Measurements from ENCODE around the gene ZNF385B. TPM values are rescaled to one million over a fixed set of nuclear protein-coding genes. Genes with fewer than 3 reads are reported as not detected.
"Not testable (repeated sequence)": the region's sequence is repeated elsewhere in the genome, so short reads cannot be mapped to it uniquely, and the experiment has no call there.

ZNF385B gene
- not detected in 2 replicates for total RNA-seq (2014; rRNA removed; shearing (Covaris generic))
- polyA plus RNA-seq (2015; cell fraction: cytosol; rRNA removed), result 0.42 and 0.92 TPM in 2 replicates
- not detected in 2 replicates for polyA plus RNA-seq (2015; cell fraction: nucleus; rRNA removed)

DNA sequence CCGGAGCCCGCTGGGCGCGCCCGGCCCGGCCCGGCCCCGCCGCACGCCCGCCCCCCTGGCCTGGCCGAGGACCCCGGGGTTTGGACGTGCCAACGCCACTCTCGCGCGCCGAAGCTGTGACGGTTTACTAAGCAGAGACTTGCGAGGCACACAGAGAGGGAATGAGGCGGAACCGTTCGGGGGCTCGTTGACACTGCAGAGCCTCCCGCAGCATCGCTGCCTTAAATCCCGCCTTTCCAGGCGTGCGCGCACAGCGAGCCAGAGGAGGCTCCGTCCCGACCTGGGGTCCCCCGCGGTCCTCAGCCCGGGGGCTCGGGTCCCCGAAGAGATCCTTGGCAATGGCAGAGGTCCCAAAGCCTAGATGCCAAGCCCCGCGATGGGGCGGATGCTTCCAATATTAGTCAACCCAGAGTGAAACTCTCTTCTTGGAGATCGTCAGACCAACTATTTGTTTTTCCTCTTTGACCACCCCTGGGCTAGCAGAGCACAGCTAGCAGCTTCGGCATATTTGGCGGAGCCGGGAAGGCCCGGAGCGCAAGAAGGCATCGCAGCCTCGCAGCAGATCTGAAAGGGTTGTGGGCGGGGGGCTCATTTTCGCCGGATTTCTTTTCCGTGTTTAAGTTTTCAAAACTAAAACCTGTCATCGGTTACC lies at the start of gene ZNF385B:
Gene ZNF385B (minus strand): TSS at position 197 of the 652 bp plus-strand sequence.
- in situ Hi-C loops (cut with HindIII; ENCODE audit: low pct_unique_long_range_greater_than_20kb, low sequenced_read_pairs), result no loop called here
- no peak for DNase-seq (ENCODE audit: low read depth, low spot score)

DNA sequence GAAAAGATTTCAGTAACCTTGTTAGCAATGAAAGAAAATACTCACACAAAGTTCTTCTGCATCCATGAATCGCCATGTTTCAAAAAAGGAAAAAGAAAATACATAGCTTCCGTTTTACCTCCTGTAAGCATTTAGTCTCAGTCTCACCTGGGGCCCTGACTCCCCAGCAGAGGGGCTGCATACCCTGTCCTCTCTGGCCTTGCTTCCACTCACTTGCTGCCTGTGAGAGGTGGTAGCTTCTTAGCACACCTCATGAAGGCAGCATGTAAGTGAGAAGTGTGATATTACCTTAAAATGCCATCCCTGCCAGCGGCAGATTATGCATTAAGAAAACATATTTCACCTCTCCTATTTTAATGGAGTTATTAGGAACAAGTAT lies 49.3 kb upstream of the ZNF385B start:
- in situ Hi-C loops (cut with HindIII; ENCODE audit: low pct_unique_long_range_greater_than_20kb, low sequenced_read_pairs), result no loop called here
- no peak for DNase-seq (ENCODE audit: low read depth, low spot score)

GRCh38 chr2:179909845-179910734 lies 48.7 kb upstream of the ZNF385B start:
- DNase-seq (ENCODE audit: low read depth, low spot score), result no peak
- in situ Hi-C loops (cut with HindIII; ENCODE audit: low pct_unique_long_range_greater_than_20kb, low sequenced_read_pairs), result no loop called here

GRCh38 chr2:179900655-179901054 lies 39.2 kb upstream of the ZNF385B start:
- DNase-seq (ENCODE audit: low read depth, low spot score), result no peak
- in situ Hi-C loops (cut with HindIII; ENCODE audit: low pct_unique_long_range_greater_than_20kb, low sequenced_read_pairs), result no loop called here

DNA sequence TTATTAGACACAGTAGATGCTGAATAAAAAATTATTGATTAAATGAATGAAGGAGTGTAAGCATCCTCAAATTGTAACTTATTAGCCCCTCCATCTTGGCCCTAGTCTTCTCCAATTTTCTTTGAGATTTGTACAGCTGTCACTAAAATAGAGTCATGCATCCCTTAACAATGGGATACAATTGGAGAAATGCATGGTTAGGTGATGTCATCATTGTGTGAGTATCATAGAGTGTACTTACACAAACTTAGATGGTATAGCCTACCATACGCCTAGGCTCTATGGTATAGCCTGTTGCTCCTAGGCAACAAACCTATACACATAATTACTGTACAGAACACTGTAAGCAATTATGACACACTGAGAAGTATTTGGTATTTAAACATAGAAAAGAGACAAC lies 38.3 kb upstream of the ZNF385B start:
- in situ Hi-C loops (cut with HindIII; ENCODE audit: low pct_unique_long_range_greater_than_20kb, low sequenced_read_pairs), result no loop called here
- DNase-seq (ENCODE audit: low read depth, low spot score), result no peak

DNA sequence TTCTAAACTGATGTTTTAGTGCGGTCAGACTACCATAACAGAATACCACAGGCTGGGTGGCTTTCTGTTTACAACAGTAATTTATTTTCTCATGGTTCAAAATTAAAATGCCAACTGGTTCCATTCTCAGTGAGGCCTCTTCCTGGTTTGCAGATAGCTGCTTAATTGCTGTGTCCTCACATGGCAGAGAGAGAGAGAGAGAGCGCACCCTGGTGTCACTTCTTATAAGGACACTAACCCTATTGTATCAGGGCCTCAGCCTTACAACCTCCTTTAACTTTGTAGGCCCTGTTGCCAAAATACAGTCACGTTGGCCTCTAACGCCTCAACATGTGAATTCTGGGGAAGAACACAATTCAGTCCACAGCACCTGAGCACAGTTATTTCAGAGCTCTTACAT lies 37.5 kb upstream of the ZNF385B start:
- DNase-seq (ENCODE audit: low read depth, low spot score), result peak; percentile 79
- in situ Hi-C loops (cut with HindIII; ENCODE audit: low pct_unique_long_range_greater_than_20kb, low sequenced_read_pairs), result no loop called here

DNA sequence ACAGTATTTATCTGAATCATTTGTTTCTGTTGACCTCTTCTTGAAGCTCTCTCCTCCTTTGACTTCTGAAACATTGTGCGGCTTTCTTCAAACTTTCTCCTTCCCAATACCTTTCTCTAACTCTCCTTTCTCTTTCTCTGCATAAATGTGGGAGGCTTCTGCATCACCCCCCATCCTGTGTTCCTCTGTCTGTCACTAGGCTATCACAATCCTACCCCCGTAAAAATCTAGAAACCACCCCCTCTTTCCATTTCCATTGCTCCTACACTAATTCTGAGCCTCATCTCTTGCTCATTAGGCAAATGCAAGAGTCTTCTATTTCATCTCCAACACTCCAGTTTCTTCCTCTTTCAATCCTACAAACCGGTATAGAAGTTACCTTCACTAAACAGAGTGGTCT lies 32.2 kb upstream of the ZNF385B start:
- DNase-seq (ENCODE audit: low read depth, low spot score), result no peak
- in situ Hi-C loops (cut with HindIII; ENCODE audit: low pct_unique_long_range_greater_than_20kb, low sequenced_read_pairs), result no loop called here

- in situ Hi-C loops (cut with HindIII; ENCODE audit: low pct_unique_long_range_greater_than_20kb, low sequenced_read_pairs), result no loop called here
- no peak for DNase-seq (ENCODE audit: low read depth, low spot score)
Observed at GRCh38 chr2:179891237-179891636, 29.8 kb upstream of the ZNF385B start.

GRCh38 chr2:179890666-179891065 lies 29.3 kb upstream of the ZNF385B start:
- in situ Hi-C loops (cut with HindIII; ENCODE audit: low pct_unique_long_range_greater_than_20kb, low sequenced_read_pairs), result no loop called here
- DNase-seq (ENCODE audit: low read depth, low spot score), result no peak

DNA sequence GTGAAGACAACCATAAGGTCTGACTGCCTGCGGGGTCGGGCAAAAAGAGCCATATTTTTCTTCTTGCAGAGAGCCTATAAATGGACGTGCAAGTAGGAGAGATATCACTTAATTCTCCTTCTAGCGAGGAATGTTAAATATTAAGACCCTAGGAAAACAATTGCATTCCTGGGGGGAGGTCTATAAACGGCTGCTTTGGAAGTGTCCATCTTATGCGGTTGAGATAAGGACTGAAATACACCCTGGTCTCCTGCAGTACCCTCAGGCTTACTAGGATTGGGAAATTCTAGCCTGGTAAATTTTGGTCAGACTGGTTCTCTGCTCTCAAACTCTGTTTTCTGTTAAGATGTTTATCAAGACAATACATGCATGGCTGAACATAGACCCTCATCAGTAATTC lies 27.2 kb upstream of the ZNF385B start:
- DNase-seq (ENCODE audit: low read depth, low spot score); in situ Hi-C loops (cut with HindIII; ENCODE audit: low pct_unique_long_range_greater_than_20kb, low sequenced_read_pairs): not testable (repeated sequence)

DNA sequence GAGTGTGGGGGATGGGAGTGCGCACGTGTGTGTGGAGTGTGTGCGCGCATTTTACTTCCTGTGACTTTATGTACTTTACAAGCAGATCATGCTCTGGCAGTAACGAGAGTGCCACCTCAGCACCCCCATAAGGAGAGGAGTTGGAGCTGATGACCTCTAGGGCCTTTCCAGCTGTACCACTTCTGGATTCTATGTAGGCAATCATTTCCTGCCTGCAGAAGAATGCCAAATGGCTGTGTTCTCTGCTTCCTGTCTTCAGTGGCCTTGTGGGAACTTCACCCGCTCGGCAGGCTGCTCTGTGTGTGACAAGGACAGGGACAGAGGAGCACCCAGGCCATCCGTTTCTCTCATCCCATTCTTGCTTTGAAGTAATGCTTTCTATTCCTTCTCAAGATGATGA lies 22.8 kb upstream of the ZNF385B start:
- in situ Hi-C loops (cut with HindIII; ENCODE audit: low pct_unique_long_range_greater_than_20kb, low sequenced_read_pairs), result no loop called here
- DNase-seq (ENCODE audit: low read depth, low spot score), result no peak

DNA sequence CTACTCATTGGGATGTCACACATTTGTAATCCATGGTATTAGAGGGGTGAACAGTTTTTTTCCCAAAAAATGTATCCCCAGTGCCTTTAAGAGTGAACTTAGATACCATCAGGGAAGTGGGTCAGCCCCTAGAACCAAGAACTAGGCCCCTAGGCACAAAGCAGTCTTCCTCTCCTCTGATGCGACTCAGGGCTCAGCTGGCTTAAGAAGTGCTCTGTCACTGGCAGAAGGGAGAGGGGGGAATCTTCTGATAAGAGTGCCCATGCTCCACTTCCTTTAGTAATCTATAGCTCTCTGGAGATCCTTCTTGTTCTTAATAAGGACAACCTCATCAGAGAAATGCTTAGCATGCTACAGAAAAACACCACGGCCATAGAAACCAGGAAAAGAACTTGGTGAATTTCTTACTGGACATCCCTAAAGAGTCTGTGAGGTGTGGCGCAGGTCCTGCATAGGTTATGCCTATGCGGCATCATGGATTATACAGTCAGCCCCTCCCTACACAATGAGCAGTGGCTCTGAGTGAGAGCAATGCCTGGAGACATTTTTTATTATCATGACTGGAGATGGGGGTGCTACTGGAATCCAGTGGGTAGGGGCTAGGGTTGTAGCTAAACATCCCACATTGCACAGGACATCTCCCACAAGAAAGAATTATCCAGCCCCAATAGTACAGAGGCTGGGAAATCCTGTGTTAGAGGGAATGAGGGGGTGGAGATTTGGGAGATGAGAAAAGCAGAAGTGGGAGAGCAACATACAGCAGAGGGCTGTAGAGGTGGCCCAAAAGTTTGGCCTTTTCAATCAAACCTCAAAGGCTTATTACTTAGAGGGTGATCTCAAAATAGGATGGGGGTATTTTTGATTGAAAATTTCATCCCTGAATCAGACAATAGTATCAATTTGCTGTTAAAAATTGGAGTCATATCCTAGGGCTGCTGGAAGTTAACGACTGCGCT lies 21.7 kb upstream of the ZNF385B start:
- in situ Hi-C loops (cut with HindIII; ENCODE audit: low pct_unique_long_range_greater_than_20kb, low sequenced_read_pairs), result no loop called here

DNA sequence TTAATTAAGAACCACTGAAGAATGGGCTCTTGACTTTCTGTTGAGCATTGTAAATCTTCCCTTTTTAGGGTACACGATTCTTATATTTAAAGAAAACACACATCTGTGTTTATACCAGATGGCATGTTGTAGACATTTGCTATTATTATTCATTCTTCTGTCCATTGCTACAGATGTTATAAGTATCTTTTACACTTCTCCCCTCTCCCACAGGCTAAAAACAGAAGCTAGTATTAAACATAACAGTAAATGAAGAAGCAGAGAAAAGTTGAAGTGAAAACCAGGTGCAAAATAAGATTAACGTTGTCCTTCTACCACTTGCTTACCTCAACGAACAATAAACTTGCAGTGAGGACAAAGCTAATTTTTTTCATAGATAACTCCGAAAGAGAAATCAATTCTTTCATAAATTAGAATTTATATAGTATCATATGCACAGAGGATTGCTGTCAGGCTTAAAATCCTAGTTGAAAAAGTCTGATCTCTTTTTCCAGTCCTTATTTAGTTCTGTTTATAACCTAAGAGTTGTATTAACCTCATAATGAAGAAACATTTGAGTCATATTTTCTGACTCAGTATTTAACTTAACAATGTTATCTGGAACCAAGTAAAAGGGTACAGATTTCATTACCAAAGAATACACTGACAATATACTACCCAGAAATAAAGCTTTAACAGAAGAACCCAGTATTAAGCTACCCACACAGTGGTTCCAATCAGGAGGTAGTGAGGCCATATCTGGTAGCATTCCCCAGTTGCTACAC lies 16.4 kb upstream of the ZNF385B start:
- in situ Hi-C loops (cut with HindIII; ENCODE audit: low pct_unique_long_range_greater_than_20kb, low sequenced_read_pairs), result no loop called here
- no peak for DNase-seq (ENCODE audit: low read depth, low spot score)

More for the DNA sequence above, 21.7 kb upstream of the ZNF385B start:
- no peak for DNase-seq (ENCODE audit: low read depth, low spot score)

GRCh38 chr2:179876266-179876665 lies 14.9 kb upstream of the ZNF385B start:
- peak; percentile 30 for DNase-seq (ENCODE audit: low read depth, low spot score)

DNA sequence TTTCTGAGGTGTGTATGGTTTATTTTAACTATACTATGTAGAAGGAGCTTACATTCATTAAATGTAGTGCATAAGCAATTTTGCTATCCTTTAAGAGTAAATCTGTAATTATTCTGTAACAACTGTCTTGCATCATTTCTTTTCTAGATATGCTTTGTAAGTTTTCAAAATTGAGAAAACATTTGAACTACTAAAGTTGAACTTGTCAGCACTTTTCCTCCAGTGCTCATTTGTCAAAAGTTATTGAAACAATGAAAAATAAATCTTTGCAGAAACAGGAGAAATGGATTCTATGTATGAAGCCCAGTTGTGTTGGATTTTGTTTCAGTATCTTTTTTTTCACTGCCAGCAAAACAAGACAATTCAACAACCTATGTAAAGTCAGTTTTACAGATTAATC lies 14.5 kb upstream of the ZNF385B start:
- in situ Hi-C loops (cut with HindIII; ENCODE audit: low pct_unique_long_range_greater_than_20kb, low sequenced_read_pairs), result no loop called here
- no peak for DNase-seq (ENCODE audit: low read depth, low spot score)

More at GRCh38 chr2:179876266-179876665, 14.9 kb upstream of the ZNF385B start:
- in situ Hi-C loops (cut with HindIII; ENCODE audit: low pct_unique_long_range_greater_than_20kb, low sequenced_read_pairs), result no loop called here

DNA sequence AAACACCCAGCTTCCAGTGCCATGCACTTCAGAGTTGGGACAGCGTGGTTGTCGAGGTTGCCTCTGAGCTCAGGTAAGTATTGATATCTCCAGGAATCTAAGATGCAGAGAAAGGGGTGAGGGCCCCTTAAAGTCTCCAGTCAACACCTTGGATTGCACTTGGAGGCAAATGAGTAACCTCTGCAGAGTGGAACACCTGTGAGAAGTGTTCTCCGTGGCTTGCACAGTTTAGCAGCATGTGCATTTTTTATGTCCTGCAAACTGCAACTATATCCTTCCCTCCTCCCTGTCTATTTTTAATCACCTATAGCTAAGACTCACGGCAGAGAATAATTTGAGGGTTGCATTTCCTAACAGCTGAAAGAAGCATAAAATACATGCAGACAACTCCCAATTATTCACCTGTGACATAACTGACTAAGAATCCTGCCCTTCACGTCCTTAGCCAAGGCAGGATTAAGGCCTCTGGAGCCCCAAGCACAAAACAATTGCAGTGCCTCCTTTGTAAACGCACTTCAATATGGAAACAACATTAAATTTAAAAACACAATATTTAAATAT lies 1.6 kb upstream of the ZNF385B start:
- in situ Hi-C loops (cut with HindIII; ENCODE audit: low pct_unique_long_range_greater_than_20kb, low sequenced_read_pairs), result no loop called here
- no peak for DNase-seq (ENCODE audit: low read depth, low spot score)

DNA sequence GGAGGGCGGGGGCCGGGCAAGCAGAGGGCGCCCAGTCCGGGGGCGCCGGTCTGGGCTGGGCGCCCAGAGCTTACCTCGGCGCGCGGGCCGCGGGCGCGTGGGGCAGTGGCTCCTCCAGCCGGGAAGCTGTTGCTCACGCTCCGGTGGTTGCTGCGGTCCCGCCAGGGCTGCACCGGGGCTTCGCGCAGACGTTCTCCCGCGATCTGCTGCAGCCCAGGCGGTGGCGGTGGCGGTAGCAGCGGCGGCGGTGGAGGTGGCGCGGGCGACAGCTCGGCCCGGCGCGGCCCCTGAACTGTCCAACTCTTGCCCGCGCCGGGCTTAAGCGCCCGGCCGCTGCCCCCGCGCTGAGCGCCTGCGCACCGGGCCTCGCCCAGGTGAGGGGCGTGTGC lies 391 bp downstream of the ZNF385B start:
- no peak for DNase-seq (ENCODE audit: low read depth, low spot score)
- in situ Hi-C loops (cut with HindIII; ENCODE audit: low pct_unique_long_range_greater_than_20kb, low sequenced_read_pairs), result no loop called here

Data from SK-MEL-5 (cell line).